GM21576 (cell line): ENCODE results near the gene CELF2.

Experiments
- ATAC-seq: cut with Tn5 transposase; IDR thresholded peaks from one replicate; pipeline ENCODE4 v1.9.1; 2021; ENCODE audit warnings: mild to moderate bottlenecking, moderate library complexity; ENCODE audit not compliant: unreplicated experiment

Gene CELF2

DNA sequence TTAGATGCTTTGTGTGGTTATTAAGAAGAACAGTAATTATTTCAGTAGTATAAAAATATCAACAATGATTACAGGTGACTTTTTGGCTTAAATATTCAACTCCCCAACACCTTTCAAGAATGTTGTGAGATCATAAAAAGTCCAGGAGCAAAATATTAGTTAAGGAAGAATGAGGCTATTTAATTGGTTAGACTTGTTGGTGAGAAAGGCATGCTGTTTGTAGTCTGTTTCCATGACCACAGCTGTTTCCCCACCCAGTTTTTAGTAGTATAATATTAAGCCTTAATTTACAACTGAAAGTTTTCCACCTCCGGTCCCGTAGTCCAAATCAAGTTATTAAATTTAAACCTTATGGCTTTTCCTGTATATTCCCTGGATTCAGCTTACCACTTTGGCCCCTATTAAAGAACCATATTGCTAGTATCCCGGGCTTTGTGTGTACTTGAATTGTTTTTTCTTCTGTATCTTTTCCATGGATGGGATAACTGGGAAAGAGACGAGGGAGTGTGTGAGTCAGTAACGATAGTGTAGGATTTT lies 133.3 kb downstream of the CELF2 start:
- ATAC-seq = no peak

GRCh38 chr10:11152801-11153200 lies 135.1 kb downstream of the CELF2 start:
- no peak for ATAC-seq

- ATAC-seq = no peak
These were observed 135.6 kb downstream of the CELF2 start for GRCh38 chr10:11153245-11153644.

GRCh38 chr10:11153766-11154165 lies 136.1 kb downstream of the CELF2 start:
- ATAC-seq = no peak

- peak; percentile 45 for ATAC-seq
These were observed 136.7 kb downstream of the CELF2 start for GRCh38 chr10:11154333-11154732.

- ATAC-seq = no peak
These were observed 137.3 kb downstream of the CELF2 start for GRCh38 chr10:11154849-11155498.

- no peak for ATAC-seq
These were observed 138.8 kb downstream of the CELF2 start for GRCh38 chr10:11156480-11156879.

DNA sequence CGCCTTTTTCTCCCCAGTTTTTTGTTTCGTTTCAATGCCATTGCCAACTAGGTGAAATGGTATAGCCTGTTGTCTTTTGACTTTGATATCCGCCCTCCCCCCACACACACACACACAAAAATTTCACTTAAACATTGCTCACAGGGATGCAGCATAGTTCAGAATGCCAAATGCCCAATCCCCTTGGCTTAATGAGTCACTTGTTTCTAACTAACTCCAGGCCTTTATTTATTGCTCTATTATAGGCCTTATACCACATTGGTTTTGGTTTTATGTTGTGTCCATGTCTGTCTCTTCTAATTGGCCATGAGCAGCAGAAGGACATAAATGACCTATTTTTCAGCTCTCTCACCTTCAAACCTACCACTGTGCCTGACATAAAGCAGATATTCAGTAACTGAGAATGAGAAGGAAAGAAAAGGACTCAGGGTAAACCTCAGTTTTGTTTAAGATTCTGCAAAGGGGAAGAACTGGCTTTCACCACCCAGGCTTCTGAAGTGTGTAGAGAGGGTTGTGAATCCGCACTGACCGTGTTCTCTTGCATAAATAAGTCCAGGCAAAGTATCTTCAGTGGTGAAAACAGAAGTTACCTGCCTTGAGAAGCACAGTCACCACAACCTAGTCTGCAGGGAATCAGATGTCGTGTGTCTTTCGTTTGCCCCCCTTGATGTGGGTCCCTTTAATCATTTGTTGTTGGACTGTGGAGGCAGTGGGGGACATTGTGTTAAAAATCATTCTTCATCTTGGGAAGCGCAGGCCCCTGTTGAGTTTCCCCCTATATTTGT lies 139.8 kb downstream of the CELF2 start:
- no peak for ATAC-seq

DNA sequence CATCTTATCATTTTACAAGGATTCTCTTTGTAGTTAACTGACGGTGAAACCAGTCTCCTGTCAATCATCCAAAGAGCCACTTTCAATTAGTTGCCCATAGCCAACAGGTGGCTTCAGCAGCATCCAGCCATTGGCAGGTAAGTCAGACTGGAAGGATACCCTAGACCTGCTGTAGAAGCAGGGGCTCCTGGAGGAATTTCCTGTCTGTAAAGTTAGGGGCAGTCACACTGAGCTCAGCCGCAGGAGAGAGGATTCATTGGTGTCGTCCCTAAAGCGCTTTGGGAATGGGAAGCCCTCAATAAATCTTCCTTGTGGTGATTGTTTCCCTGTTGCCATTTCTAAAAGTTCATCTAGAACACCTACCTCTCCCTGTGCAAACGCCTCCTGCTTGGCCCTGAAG lies 140.4 kb downstream of the CELF2 start:
- ATAC-seq = no peak

GRCh38 chr10:11159543-11160215 lies 142.0 kb downstream of the CELF2 start:
- no peak for ATAC-seq

DNA sequence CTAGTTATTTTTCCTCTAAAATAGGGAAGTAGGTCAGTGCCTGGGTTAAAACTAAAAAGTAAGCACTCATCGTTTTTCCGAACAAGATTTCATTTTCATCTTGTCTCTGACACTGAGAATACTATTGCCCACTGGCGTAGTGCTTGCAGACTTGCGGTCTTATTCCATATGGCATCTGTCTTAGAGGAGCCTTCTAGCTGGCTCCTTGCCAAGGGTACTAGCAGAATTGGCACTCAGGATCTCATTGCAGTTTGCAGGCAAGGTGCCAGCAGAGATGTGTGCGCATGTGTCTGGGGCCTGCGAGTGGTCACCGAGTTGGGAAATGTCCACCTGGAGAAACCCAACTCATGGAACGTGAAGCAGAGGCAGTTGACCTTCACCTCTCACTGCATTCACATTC lies 143.4 kb downstream of the CELF2 start:
- no peak for ATAC-seq

DNA sequence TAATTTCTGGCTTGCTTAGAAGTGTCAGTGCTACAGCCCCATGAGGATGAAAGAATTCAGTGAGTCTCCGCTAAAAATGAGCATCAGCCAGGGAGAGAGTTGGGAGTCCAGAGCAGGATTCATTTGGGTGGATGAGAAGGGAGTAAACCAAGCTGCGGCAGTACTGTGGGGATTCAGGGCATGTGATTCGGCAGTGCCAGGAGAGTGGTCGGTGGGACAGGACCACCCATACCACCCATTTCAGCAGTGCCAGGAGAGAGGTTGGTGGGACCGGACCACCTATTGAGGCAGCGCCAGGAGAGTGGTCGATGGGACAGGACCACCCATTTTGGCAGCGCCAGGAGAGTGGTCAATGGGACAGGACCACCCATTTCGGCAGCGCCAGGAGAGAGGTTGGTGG lies 144.2 kb downstream of the CELF2 start:
- no peak for ATAC-seq

- peak; percentile 65 for ATAC-seq
These were observed 145.3 kb downstream of the CELF2 start for GRCh38 chr10:11162828-11163599.

DNA sequence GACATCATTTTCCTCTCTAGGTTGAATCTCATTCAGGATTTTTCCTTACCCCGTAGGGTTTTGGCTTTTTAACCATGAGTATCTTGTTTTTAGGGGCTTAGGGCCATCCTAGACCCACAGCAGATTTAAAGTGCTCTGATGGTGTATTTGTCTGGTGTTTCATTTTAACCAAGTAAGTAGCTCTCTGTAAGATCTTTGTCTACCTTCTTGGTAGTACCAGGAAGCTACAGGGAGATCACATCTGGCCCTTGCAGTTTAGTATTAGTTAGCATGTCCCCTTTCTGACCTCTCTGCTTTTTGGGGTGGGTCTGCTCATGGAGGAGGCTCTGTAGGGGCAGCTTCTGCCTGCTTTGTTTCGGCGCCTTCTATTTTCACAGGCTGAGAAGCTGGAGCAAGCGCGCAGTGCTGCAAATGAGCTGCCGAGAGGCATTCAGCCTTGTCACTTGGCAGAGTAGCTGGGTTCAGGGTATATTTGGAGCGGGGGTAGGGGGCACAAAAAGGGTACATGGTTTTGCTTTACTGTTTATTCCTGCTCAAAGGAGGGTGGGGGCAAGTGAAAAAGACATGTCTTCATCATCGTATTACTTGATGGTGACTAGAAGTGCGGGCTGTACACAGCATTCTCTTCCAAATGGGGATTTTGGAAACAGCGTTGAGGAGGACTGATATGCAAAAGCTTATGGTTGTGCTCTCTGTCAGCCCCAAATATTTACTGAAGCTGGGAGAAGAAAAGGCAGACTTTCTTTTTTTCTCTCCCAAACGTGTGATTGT lies 146.3 kb downstream of the CELF2 start:
- ATAC-seq = no peak

DNA sequence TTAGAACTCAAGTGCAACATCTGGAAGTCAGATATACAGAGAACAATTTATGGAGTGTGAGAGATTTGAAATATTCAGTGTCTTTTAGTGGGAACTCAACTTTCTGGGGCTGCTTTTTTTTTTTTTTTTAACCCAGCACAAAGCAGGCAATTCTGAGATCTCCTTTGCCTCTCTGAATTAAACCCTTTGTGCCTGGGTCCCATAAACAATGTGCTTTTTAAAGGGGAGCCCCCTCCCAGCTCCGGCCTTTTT lies 146.8 kb downstream of the CELF2 start:
- ATAC-seq = no peak

GRCh38 chr10:11164803-11165590 lies 147.3 kb downstream of the CELF2 start:
- ATAC-seq = peak; percentile 23

GRCh38 chr10:11165591-11166543 lies 148.2 kb downstream of the CELF2 start:
- ATAC-seq = peak; percentile 45

DNA sequence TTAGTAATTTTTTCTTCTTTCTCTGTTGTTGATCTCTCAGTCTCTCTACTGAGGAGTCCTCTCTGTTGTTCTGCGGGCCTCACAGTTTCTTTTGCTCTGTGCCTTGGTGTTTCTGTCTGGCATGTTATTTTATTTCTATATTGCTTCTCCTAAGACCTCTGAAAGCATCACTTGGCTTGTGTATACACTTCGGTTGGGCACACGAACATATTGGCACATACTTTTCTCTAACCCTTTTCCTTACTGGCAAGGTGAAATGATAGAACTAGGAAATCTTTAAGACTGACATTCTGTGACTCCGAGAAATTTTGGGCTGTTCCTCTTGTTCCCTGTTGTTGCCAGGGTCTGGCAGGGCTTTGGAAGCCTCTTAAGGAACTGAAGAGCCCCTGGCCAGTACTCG lies 148.9 kb downstream of the CELF2 start:
- ATAC-seq = no peak
